ENCODE measurements around the gene TMEM247. TPM values are rescaled to one million over a fixed set of nuclear protein-coding genes. Genes with fewer than 3 reads are reported as not detected.
A peak's percentile ranks its signal among the peaks of the same experiment; 100 is the strongest.

The TMEM247 gene
- total RNA-seq, 1 experiment from 2014 or later: not detected

GRCh38 chr2:46497766-46498165 is 18.4 kb downstream of the TMEM247 start:
- H3K79me2 ChIP-seq (ENCODE audit: low read depth): no peaks in the 10 kb centered on the region
- ChIA-PET CTCF (no interaction called here), POLR2A (ENCODE audit: unreplicated experiment) (no interaction called here)
- H2AFZ ChIP-seq: no peak overlapping the region
- no peak overlapping the region for H3K27ac ChIP-seq
- peaks cover 23% of the 10 kb centered on the region for H3K4me1 ChIP-seq (replicated peaks; ENCODE audit: insufficient read depth)
- no peaks in the 10 kb centered on the region for H3K36me3 ChIP-seq (ENCODE audit: low read depth)
- H4K20me1 ChIP-seq (ENCODE audit: insufficient read depth): no peaks in the 10 kb centered on the region
- TF ChIP-seq CTCF (conservative IDR thresholded peaks at IDR 0.05) (no peak), EZH2 (IDR thresholded peaks at IDR 0.05; ENCODE audit: low read depth) (no peak)
- BruUV-seq (replicated peaks): no TSS peak
- H3K9me2 ChIP-seq (ENCODE audit: insufficient read depth): no peaks in the 10 kb centered on the region
- no peak for DNase-seq
- intact Hi-C loops (cut with micrococcal nuclease; ENCODE audit: unreplicated experiment): no loop called here
- no peak overlapping the region for H3K4me3 ChIP-seq
- 0 out of 2 replicates have a peak, but pooled peaks cover 4% of the 10 kb centered on the region for H3F3A ChIP-seq (ENCODE audit: insufficient read depth, low read depth)
- no peaks in the 10 kb centered on the region for H3K9me3 ChIP-seq (ENCODE audit: insufficient read depth, low read depth)
- no peak overlapping the region for H3K4me2 ChIP-seq
- no peaks in the 10 kb centered on the region for H3K27me3 ChIP-seq (ENCODE audit: insufficient read depth, low read depth)

GRCh38 chr2:46498681-46499080 is 19.3 kb downstream of the TMEM247 start:
- ChIA-PET POLR2A (ENCODE audit: unreplicated experiment) (no interaction called here), CTCF (no interaction called here)
- Histone ChIP-seq H3K79me2 (ENCODE audit: low read depth) (no peaks in the 10 kb centered on the region), H3F3A (ENCODE audit: insufficient read depth, low read depth) (no peaks in the 10 kb centered on the region), H3K4me3 (no peak overlapping the region), H3K36me3 (ENCODE audit: low read depth) (no peaks in the 10 kb centered on the region), H3K4me1 (replicated peaks; ENCODE audit: insufficient read depth) (peaks cover 14% of the 10 kb centered on the region), H3K27me3 (ENCODE audit: insufficient read depth, low read depth) (no peaks in the 10 kb centered on the region), H3K27ac (no peak overlapping the region), H2AFZ (no peak overlapping the region), H3K9me3 (ENCODE audit: insufficient read depth, low read depth) (no peaks in the 10 kb centered on the region), H3K4me2 (no peak overlapping the region), H3K9me2 (ENCODE audit: insufficient read depth) (no peaks in the 10 kb centered on the region), H4K20me1 (ENCODE audit: insufficient read depth) (no peaks in the 10 kb centered on the region)
- DNase-seq: no peak
- no peak for TF ChIP-seq EZH2 (IDR thresholded peaks at IDR 0.05; ENCODE audit: low read depth)
- TF ChIP-seq CTCF (conservative IDR thresholded peaks at IDR 0.05): no peak
- intact Hi-C loops (cut with micrococcal nuclease; ENCODE audit: unreplicated experiment): no loop called here
- BruUV-seq (replicated peaks): no TSS peak

GRCh38 chr2:46499392-46499785 is 20.0 kb downstream of the TMEM247 start:
- no peak overlapping the region; the same call in 1 of the 2 replicates for H3K27ac ChIP-seq
- TSS peak; percentile 49 for BruUV-seq (replicated peaks)
- no peak for DNase-seq
- intact Hi-C loops (cut with micrococcal nuclease; ENCODE audit: unreplicated experiment): no loop called here
- H3F3A ChIP-seq (ENCODE audit: insufficient read depth, low read depth): no peaks in the 10 kb centered on the region
- ChIA-PET POLR2A (ENCODE audit: unreplicated experiment) (no interaction called here), CTCF (no interaction called here)
- no peaks in the 10 kb centered on the region for H3K27me3 ChIP-seq (ENCODE audit: insufficient read depth, low read depth)
- TF ChIP-seq CTCF (conservative IDR thresholded peaks at IDR 0.05): no peak
- TF ChIP-seq EZH2 (IDR thresholded peaks at IDR 0.05; ENCODE audit: low read depth): no peak
- peak overlapping the region; percentile 60 for H3K4me3 ChIP-seq
- no peaks in the 10 kb centered on the region for H3K79me2 ChIP-seq (ENCODE audit: low read depth)
- H3K9me2 ChIP-seq (ENCODE audit: insufficient read depth): no peaks in the 10 kb centered on the region
- no peaks in the 10 kb centered on the region for H3K36me3 ChIP-seq (ENCODE audit: low read depth)
- H4K20me1 ChIP-seq (ENCODE audit: insufficient read depth): no peaks in the 10 kb centered on the region
- H2AFZ ChIP-seq: peak overlapping the region; percentile 84
- peak overlapping the region; percentile 84 for H3K4me2 ChIP-seq
- no peaks in the 10 kb centered on the region for H3K9me3 ChIP-seq (ENCODE audit: insufficient read depth, low read depth)
- H3K4me1 ChIP-seq (replicated peaks; ENCODE audit: insufficient read depth): peaks cover 12% of the 10 kb centered on the region

All from PC-9 (cell line).